Measurements from ENCODE around the gene GLUD1. TPM values are rescaled to one million over a fixed set of nuclear protein-coding genes. Genes with fewer than 3 reads are reported as not detected.
A peak's percentile ranks its signal among the peaks of the same experiment; 100 is the strongest.
"Not testable (repeated sequence)": the region's sequence is repeated elsewhere in the genome, so short reads cannot be mapped to it uniquely, and the experiment has no call there.

Gene GLUD1
- total and polyA plus RNA-seq, 4 donors: 71.7 to 118 (median 93.8) TPM

- H3K4me1 ChIP-seq (ENCODE audit: control insufficient read depth in 1 of 2, insufficient read depth in 2 of 2, low read length in 2 of 2); H3K27me3 ChIP-seq (ENCODE audit: control insufficient read depth in 1 of 2, insufficient read depth in 2 of 2, low read length in 1 of 2); DNase-seq; H3K27ac ChIP-seq (ENCODE audit: low read depth in 1 of 2, low read length in 2 of 2); H3K4me3 ChIP-seq (ENCODE audit: low read length in 2 of 2); intact Hi-C loops (cut with DNase I); H3K36me3 ChIP-seq (ENCODE audit: control insufficient read depth in 1 of 2, insufficient read depth in 2 of 2, low read length in 1 of 2); H3K9me3 ChIP-seq (ENCODE audit: control insufficient read depth, low read length): not testable (repeated sequence)
- 20 to 27% methylated on average over 1 of the region's 1 CpG for WGBS, 2 donors
- ATAC-seq (ENCODE audit: low FRiP score): peak; percentile 70
Measured at GRCh38 chr10:87082219-87082618, 12.4 kb downstream of the GLUD1 start.

- H3K4me1 ChIP-seq (ENCODE audit: control insufficient read depth in 1 of 2, insufficient read depth in 2 of 2, low read length in 2 of 2); intact Hi-C loops (cut with DNase I); H3K4me3 ChIP-seq (ENCODE audit: low read length in 2 of 2); ATAC-seq (ENCODE audit: low FRiP score); DNase-seq; H3K9me3 ChIP-seq (ENCODE audit: control insufficient read depth, low read length); H3K27me3 ChIP-seq (ENCODE audit: control insufficient read depth in 1 of 2, insufficient read depth in 2 of 2, low read length in 1 of 2); H3K36me3 ChIP-seq (ENCODE audit: control insufficient read depth in 1 of 2, insufficient read depth in 2 of 2, low read length in 1 of 2); H3K27ac ChIP-seq (ENCODE audit: low read depth in 1 of 2, low read length in 2 of 2): not testable (repeated sequence)
- 92 to 100% methylated on average over 1 of the region's 3 CpGs for WGBS, 2 donors
Measured at GRCh38 chr10:87081574-87081973, 13.1 kb downstream of the GLUD1 start.

GRCh38 chr10:87080621-87081020, 14.0 kb downstream of the GLUD1 start:
- H3K4me1 ChIP-seq (ENCODE audit: control insufficient read depth in 1 of 2, insufficient read depth in 2 of 2, low read length in 2 of 2); ATAC-seq (ENCODE audit: low FRiP score); H3K36me3 ChIP-seq (ENCODE audit: control insufficient read depth in 1 of 2, insufficient read depth in 2 of 2, low read length in 1 of 2); intact Hi-C loops (cut with DNase I); H3K4me3 ChIP-seq (ENCODE audit: low read length in 2 of 2); H3K27me3 ChIP-seq (ENCODE audit: control insufficient read depth in 1 of 2, insufficient read depth in 2 of 2, low read length in 1 of 2); H3K9me3 ChIP-seq (ENCODE audit: control insufficient read depth, low read length); H3K27ac ChIP-seq (ENCODE audit: low read depth in 1 of 2, low read length in 2 of 2); DNase-seq: not testable (repeated sequence)
- 96 to 100% methylated on average over 4 to 29 of the region's 31 CpGs for WGBS, 2 donors

- H3K27me3 ChIP-seq (ENCODE audit: control insufficient read depth in 1 of 2, insufficient read depth in 2 of 2, low read length in 1 of 2): no peaks in the 10 kb centered on the region
- no peaks in the 10 kb centered on the region for H3K4me1 ChIP-seq (ENCODE audit: control insufficient read depth in 1 of 2, insufficient read depth in 2 of 2, low read length in 2 of 2)
- ATAC-seq (ENCODE audit: low FRiP score): no peak
- no peaks in the 10 kb centered on the region for H3K9me3 ChIP-seq (ENCODE audit: control insufficient read depth, low read length)
- H3K36me3 ChIP-seq (ENCODE audit: control insufficient read depth in 1 of 2, insufficient read depth in 2 of 2, low read length in 1 of 2): no peaks in the 10 kb centered on the region
- H3K4me3 ChIP-seq (ENCODE audit: low read length in 2 of 2): no peak overlapping the region
- intact Hi-C loops (cut with DNase I): no loop called here
- WGBS, 2 donors: 78 to 80% methylated on average over 11 of the region's 11 CpGs
- DNase-seq: no peak
- H3K27ac ChIP-seq (ENCODE audit: low read depth in 1 of 2, low read length in 2 of 2): no peak overlapping the region
Measured at GRCh38 chr10:87079106-87079836, 15.4 kb downstream of the GLUD1 start.

GRCh38 chr10:87076421-87076820, 18.2 kb downstream of the GLUD1 start:
- H3K4me1 ChIP-seq (ENCODE audit: control insufficient read depth in 1 of 2, insufficient read depth in 2 of 2, low read length in 2 of 2); H3K4me3 ChIP-seq (ENCODE audit: low read length in 2 of 2); H3K27ac ChIP-seq (ENCODE audit: low read depth in 1 of 2, low read length in 2 of 2); DNase-seq; H3K27me3 ChIP-seq (ENCODE audit: control insufficient read depth in 1 of 2, insufficient read depth in 2 of 2, low read length in 1 of 2); intact Hi-C loops (cut with DNase I); H3K36me3 ChIP-seq (ENCODE audit: control insufficient read depth in 1 of 2, insufficient read depth in 2 of 2, low read length in 1 of 2); H3K9me3 ChIP-seq (ENCODE audit: control insufficient read depth, low read length); ATAC-seq (ENCODE audit: low FRiP score): not testable (repeated sequence)
- WGBS, 2 donors: 78 to 79% methylated on average over 2 of the region's 2 CpGs

- 67 to 74% methylated on average over 2 of the region's 2 CpGs for WGBS, 2 donors
- H3K36me3 ChIP-seq (ENCODE audit: control insufficient read depth in 1 of 2, insufficient read depth in 2 of 2, low read length in 1 of 2): peaks cover 0 to 5% of the 10 kb centered on the region in 2 donors
- no peak overlapping the region for H3K4me3 ChIP-seq (ENCODE audit: low read length in 2 of 2)
Measured at GRCh38 chr10:87072449-87072848, 22.2 kb downstream of the GLUD1 start.

GRCh38 chr10:87068281-87068680, 26.4 kb downstream of the GLUD1 start:
- ATAC-seq (ENCODE audit: low FRiP score) (no peak), DNase-seq (no peak)
- peaks cover 10 to 11% of the 10 kb centered on the region in 2 donors for H3K36me3 ChIP-seq (ENCODE audit: control insufficient read depth in 1 of 2, insufficient read depth in 2 of 2, low read length in 1 of 2)
- H3K4me3 ChIP-seq (ENCODE audit: low read length in 2 of 2): no peak overlapping the region
- intact Hi-C loops (cut with DNase I): no loop called here
- WGBS, 2 donors: 92 to 98% methylated on average over 1 of the region's 1 CpG
- no peaks in the 10 kb centered on the region for H3K27me3 ChIP-seq (ENCODE audit: control insufficient read depth in 1 of 2, insufficient read depth in 2 of 2, low read length in 1 of 2)
- no peak overlapping the region for H3K27ac ChIP-seq (ENCODE audit: low read depth in 1 of 2, low read length in 2 of 2)
- H3K9me3 ChIP-seq (ENCODE audit: control insufficient read depth, low read length): no peaks in the 10 kb centered on the region
- no peaks in the 10 kb centered on the region for H3K4me1 ChIP-seq (ENCODE audit: control insufficient read depth in 1 of 2, insufficient read depth in 2 of 2, low read length in 2 of 2)

More at GRCh38 chr10:87072449-87072848, 22.2 kb downstream of the GLUD1 start:
- no peaks in the 10 kb centered on the region for H3K27me3 ChIP-seq (ENCODE audit: control insufficient read depth in 1 of 2, insufficient read depth in 2 of 2, low read length in 1 of 2)
- no peak overlapping the region for H3K27ac ChIP-seq (ENCODE audit: low read depth in 1 of 2, low read length in 2 of 2)
- H3K4me1 ChIP-seq (ENCODE audit: control insufficient read depth in 1 of 2, insufficient read depth in 2 of 2, low read length in 2 of 2): no peaks in the 10 kb centered on the region
- H3K9me3 ChIP-seq (ENCODE audit: control insufficient read depth, low read length): no peaks in the 10 kb centered on the region
- intact Hi-C loops (cut with DNase I): no loop called here
- DNase-seq (no peak), ATAC-seq (ENCODE audit: low FRiP score) (no peak)

GRCh38 chr10:87066865-87067264, 27.8 kb downstream of the GLUD1 start:
- Histone ChIP-seq H3K27ac (ENCODE audit: low read depth in 1 of 2, low read length in 2 of 2) (no peak overlapping the region), H3K9me3 (ENCODE audit: control insufficient read depth, low read length) (no peaks in the 10 kb centered on the region), H3K36me3 (ENCODE audit: control insufficient read depth in 1 of 2, insufficient read depth in 2 of 2, low read length in 1 of 2) (peaks cover 10 to 11% of the 10 kb centered on the region in 2 donors), H3K27me3 (ENCODE audit: control insufficient read depth in 1 of 2, insufficient read depth in 2 of 2, low read length in 1 of 2) (no peaks in the 10 kb centered on the region), H3K4me1 (ENCODE audit: control insufficient read depth in 1 of 2, insufficient read depth in 2 of 2, low read length in 2 of 2) (no peaks in the 10 kb centered on the region), H3K4me3 (ENCODE audit: low read length in 2 of 2) (no peak overlapping the region)
- ATAC-seq (ENCODE audit: low FRiP score) (no peak), DNase-seq (no peak)
- WGBS, 2 donors: 99 to 100% methylated on average over 1 of the region's 1 CpG
- intact Hi-C loops (cut with DNase I): no loop called here

- WGBS, 2 donors: 93 to 94% methylated on average over 2 of the region's 2 CpGs
- H3K27me3 ChIP-seq (ENCODE audit: control insufficient read depth in 1 of 2, insufficient read depth in 2 of 2, low read length in 1 of 2): no peaks in the 10 kb centered on the region
- no peaks in the 10 kb centered on the region for H3K4me1 ChIP-seq (ENCODE audit: control insufficient read depth in 1 of 2, insufficient read depth in 2 of 2, low read length in 2 of 2)
- no peaks in the 10 kb centered on the region for H3K9me3 ChIP-seq (ENCODE audit: control insufficient read depth, low read length)
- DNase-seq (no peak), ATAC-seq (ENCODE audit: low FRiP score) (no peak)
- H3K27ac ChIP-seq (ENCODE audit: low read depth in 1 of 2, low read length in 2 of 2): no peak overlapping the region
- H3K4me3 ChIP-seq (ENCODE audit: low read length in 2 of 2): no peak overlapping the region
- intact Hi-C loops (cut with DNase I): no loop called here
- peaks cover 10 to 11% of the 10 kb centered on the region in 2 donors for H3K36me3 ChIP-seq (ENCODE audit: control insufficient read depth in 1 of 2, insufficient read depth in 2 of 2, low read length in 1 of 2)
Measured at GRCh38 chr10:87066178-87066577, 28.5 kb downstream of the GLUD1 start.
